OCI-LY1 (cell line): ENCODE measurements around the gene REXO1.

Experiments
- CTCF ChIP-seq: fragments of 200-600 bp; sonication (generic), shearing (Covaris generic); IDR thresholded peaks from 2 replicates; pipeline ENCODE4 v1.5.1; 2017; ENCODE audit warnings: mild to moderate bottlenecking, antibody characterized with exemption, low read length, moderate library complexity, mixed read lengths
- EZH2 ChIP-seq: fragments of 200-600 bp; sonication (generic), shearing (Covaris generic); IDR thresholded peaks from 2 replicates; pipeline ENCODE4 v1.8.0; 2017; ENCODE audit warnings: borderline replicate concordance, mixed run types, mild to moderate bottlenecking, antibody characterized with exemption, low read length, moderate library complexity, mixed read lengths

- no peak for TF ChIP-seq CTCF
- no peak for TF ChIP-seq EZH2
These were observed 18.3 kb downstream of the REXO1 start for GRCh38 chr19:1829958-1830357.
